ENCODE data around the gene PACSIN2.

DNA sequence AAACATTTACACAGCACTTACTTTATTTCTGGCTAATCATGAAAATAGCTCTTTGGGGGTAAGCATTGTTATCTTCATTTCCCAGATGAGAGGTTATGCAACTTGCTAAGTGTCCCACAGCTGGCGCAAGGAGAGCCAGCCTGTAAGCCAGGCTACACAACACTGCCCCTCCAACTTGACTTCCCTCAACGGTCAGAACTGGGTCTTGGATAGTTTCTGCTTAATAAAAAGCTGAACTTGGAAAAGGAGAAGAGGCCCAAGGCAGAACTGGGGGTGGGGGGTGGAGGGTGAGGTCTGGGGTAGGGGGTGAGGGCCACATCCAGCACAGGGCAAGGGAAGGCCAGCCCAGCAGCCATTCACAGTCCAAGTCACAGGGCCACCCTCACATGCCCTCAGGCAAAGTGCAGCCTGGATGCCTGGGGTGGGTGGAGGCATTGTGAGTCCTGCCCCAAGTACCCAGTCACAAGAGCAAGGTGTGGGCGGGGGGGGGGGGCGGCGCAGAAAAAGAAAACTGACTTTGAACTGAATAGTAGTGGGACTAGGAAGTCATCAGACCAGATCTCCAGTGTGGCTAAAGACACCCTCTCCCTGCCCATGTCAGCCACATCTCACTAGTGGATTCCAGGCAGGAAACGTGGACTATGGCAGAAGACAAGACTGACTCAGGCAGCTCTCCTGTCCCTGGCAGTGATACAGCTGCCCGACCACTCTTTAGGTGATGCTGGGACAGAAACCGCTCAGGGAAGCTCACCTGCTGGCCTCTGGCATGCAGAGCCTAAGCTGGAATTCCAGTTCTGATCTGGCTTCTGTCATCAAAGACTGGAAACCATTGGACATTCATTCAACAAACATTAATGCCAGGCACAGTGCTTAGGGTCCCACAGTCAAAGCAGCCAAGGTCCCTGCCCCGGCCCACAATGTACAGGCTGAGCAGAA, 52.4 kb downstream of the PACSIN2 start:
- no peak for TF ChIP-seq EZH2 (IDR thresholded peaks at IDR 0.05; ENCODE audit: low read depth)
- TF ChIP-seq, protein P1, sequence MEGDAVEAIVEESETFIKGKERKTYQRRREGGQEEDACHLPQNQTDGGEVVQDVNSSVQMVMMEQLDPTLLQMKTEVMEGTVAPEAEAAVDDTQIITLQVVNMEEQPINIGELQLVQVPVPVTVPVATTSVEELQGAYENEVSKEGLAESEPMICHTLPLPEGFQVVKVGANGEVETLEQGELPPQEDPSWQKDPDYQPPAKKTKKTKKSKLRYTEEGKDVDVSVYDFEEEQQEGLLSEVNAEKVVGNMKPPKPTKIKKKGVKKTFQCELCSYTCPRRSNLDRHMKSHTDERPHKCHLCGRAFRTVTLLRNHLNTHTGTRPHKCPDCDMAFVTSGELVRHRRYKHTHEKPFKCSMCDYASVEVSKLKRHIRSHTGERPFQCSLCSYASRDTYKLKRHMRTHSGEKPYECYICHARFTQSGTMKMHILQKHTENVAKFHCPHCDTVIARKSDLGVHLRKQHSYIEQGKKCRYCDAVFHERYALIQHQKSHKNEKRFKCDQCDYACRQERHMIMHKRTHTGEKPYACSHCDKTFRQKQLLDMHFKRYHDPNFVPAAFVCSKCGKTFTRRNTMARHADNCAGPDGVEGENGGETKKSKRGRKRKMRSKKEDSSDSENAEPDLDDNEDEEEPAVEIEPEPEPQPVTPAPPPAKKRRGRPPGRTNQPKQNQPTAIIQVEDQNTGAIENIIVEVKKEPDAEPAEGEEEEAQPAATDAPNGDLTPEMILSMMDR (conservative IDR thresholded peaks at IDR 0.05) = no peak
